ENCODE data around the gene PDE4D. TPM values are rescaled to one million over a fixed set of nuclear protein-coding genes. Genes with fewer than 3 reads are reported as not detected.

Gene PDE4D
- total RNA-seq, 1 experiment from 2014 or later, result 17.2 TPM

- DNase-seq (ENCODE audit: low read depth), result no peak
Measured at GRCh38 chr5:59119480-59119879, 774.0 kb downstream of the PDE4D start.

GRCh38 chr5:59117320-59117719, 776.2 kb downstream of the PDE4D start:
- no peak for DNase-seq (ENCODE audit: low read depth)

- DNase-seq (ENCODE audit: low read depth), result no peak
Measured at GRCh38 chr5:59116231-59116865, 777.2 kb downstream of the PDE4D start.

GRCh38 chr5:59115345-59115744, 778.2 kb downstream of the PDE4D start:
- peak; percentile 41 for DNase-seq (ENCODE audit: low read depth)

GRCh38 chr5:59109383-59109782, 784.1 kb downstream of the PDE4D start:
- no peak for DNase-seq (ENCODE audit: low read depth)

- no peak for DNase-seq (ENCODE audit: low read depth)
Measured at GRCh38 chr5:59107692-59108091, 785.8 kb downstream of the PDE4D start.

- peak; percentile 49 for DNase-seq (ENCODE audit: low read depth)
Measured at GRCh38 chr5:59104400-59105127, 789.0 kb downstream of the PDE4D start.

GRCh38 chr5:59103303-59103702, 790.2 kb downstream of the PDE4D start:
- DNase-seq (ENCODE audit: low read depth), result peak; percentile 76

- DNase-seq (ENCODE audit: low read depth), result no peak
Measured at GRCh38 chr5:59102437-59102836, 791.1 kb downstream of the PDE4D start.

- no peak for DNase-seq (ENCODE audit: low read depth)
Measured at GRCh38 chr5:59100875-59101274, 792.7 kb downstream of the PDE4D start.

- no peak for DNase-seq (ENCODE audit: low read depth)
Measured at GRCh38 chr5:59099995-59100345, 793.6 kb downstream of the PDE4D start.

GRCh38 chr5:59099270-59099994, 794.1 kb downstream of the PDE4D start:
- DNase-seq (ENCODE audit: low read depth), result peak; percentile 69

GRCh38 chr5:59098743-59099142, 794.8 kb downstream of the PDE4D start:
- no peak for DNase-seq (ENCODE audit: low read depth)

- no peak for DNase-seq (ENCODE audit: low read depth)
Measured at GRCh38 chr5:59097712-59098111, 795.8 kb downstream of the PDE4D start.

GRCh38 chr5:59097116-59097515, 796.4 kb downstream of the PDE4D start:
- DNase-seq (ENCODE audit: low read depth), result no peak

GRCh38 chr5:59095480-59095879, 798.0 kb downstream of the PDE4D start:
- no peak for DNase-seq (ENCODE audit: low read depth)

- DNase-seq (ENCODE audit: low read depth), result no peak
Measured at GRCh38 chr5:59094864-59095263, 798.7 kb downstream of the PDE4D start.

GRCh38 chr5:59093329-59093728, 800.2 kb downstream of the PDE4D start:
- DNase-seq (ENCODE audit: low read depth), result no peak

GRCh38 chr5:59092758-59093157, 800.8 kb downstream of the PDE4D start:
- DNase-seq (ENCODE audit: low read depth), result no peak

GRCh38 chr5:59091965-59092364, 801.6 kb downstream of the PDE4D start:
- DNase-seq (ENCODE audit: low read depth), result no peak

GRCh38 chr5:59090323-59090722, 803.2 kb downstream of the PDE4D start:
- DNase-seq (ENCODE audit: low read depth), result no peak

GRCh38 chr5:59089767-59090166, 803.8 kb downstream of the PDE4D start:
- DNase-seq (ENCODE audit: low read depth), result no peak

GRCh38 chr5:59088546-59088945, 805.0 kb downstream of the PDE4D start:
- no peak for DNase-seq (ENCODE audit: low read depth)

Measured in RPMI7951 (cell line).